HCT116 (cell line): Measurements from ENCODE around the gene CORO2B. TPM values are rescaled to one million over a fixed set of nuclear protein-coding genes. Genes with fewer than 3 reads are reported as not detected.

Experiments
- ATAC-seq: fragments of 200-7000 bp; cut with Tn5 transposase; 2 replicates; pipeline ENCODE4 v1.9.1; 2020; ENCODE audit warnings: mild to moderate bottlenecking, moderate library complexity
- BruUV-seq: library from RNA; stranded (reverse); fragments of 400-500 nt; replicated peaks from 2 replicates; lab custom pipeline; 2021; lab: Mats Ljungman, UMichigan
- CTCF ChIA-PET: fragments of 300-600 bp; sonication (Branson Sonifier 250); formaldehyde crosslinking; loops from one replicate; lab custom pipeline; 2021; ENCODE audit warnings: antibody characterized with exemption; lab: Charles Lee
- POLR2A ChIA-PET: fragments of 300-600, 350-600 bp; sonication (Branson Sonifier 250); formaldehyde crosslinking; loops from one replicate; lab custom pipeline; 2021; ENCODE audit warnings: antibody characterized with exemption; lab: Charles Lee
- RAD21 ChIA-PET, 2 experiments: fragments of 300-600 bp; sonication (Branson Sonifier 250); formaldehyde crosslinking; loops; one replicate each; lab custom pipeline; 2023; ENCODE audit warnings: low total read pairs in 2 of 2; ENCODE audit not compliant: uncharacterized antibody in 2 of 2, unreplicated experiment in 2 of 2, low non-redundant PET in 1 of 2; lab: Charles Lee
- DNase-seq: peaks from one replicate; pipeline ENCODE4 v3.0.0-alpha.2; 2010; ENCODE audit warnings: low read depth, low spot score
- H2AFZ ChIP-seq: fragments of 200-600 bp; shearing (Covaris generic), sonication (generic); 2 replicates; pipeline ENCODE4 v1.6.1; 2017; ENCODE audit warnings: low read depth, mixed run types, mixed read lengths, antibody characterized with exemption, low read length; ENCODE audit not compliant: poor library complexity, severe bottlenecking
- H3K27ac ChIP-seq: 2 replicates; pipeline ENCODE4 v1.5.1; 2012; ENCODE audit warnings: low read depth, low read length
- H3K27me3 ChIP-seq: fragments of 200-600 bp; sonication (generic); 2 replicates; pipeline ENCODE4 v1.6.1; 2016; ENCODE audit warnings: mixed run types, low read length, mixed read lengths; ENCODE audit not compliant: insufficient read depth
- H3K36me3 ChIP-seq, 2 experiments: fragments of 200-500 bp in 1 of 2; fragments of 200-600 bp in 1 of 2; sonication (Bioruptor generic) in 1 of 2; sonication (generic) in 1 of 2; 2 replicates each; pipeline versions ENCODE4 v1.5.1 to v1.6.1; 2014 to 2016; ENCODE audit warnings: low read length in 2 of 2, inconsistent platforms in 1 of 2, mixed read lengths in 1 of 2, mixed run types in 1 of 2; ENCODE audit not compliant: insufficient read depth in 2 of 2, control insufficient read depth in 1 of 2
- H3K4me1 ChIP-seq, 2 experiments: fragments of 200-600 bp in 1 of 2; sonication (generic) in 1 of 2; 2 replicates each; pipeline versions ENCODE4 v1.5.1 to v1.6.1; 2012 to 2017; ENCODE audit warnings: low read length in 2 of 2, inconsistent platforms in 1 of 2, mild to moderate bottlenecking in 1 of 2, mixed read lengths in 1 of 2, mixed run types in 1 of 2, moderate library complexity in 1 of 2; ENCODE audit not compliant: insufficient read depth in 2 of 2, control insufficient read depth in 1 of 2
- H3K4me2 ChIP-seq: fragments of 200-600 bp; sonication (generic); 2 replicates; pipeline ENCODE4 v1.6.1; 2017; ENCODE audit warnings: mixed run types, low read length, mixed read lengths
- H3K4me3 ChIP-seq, 2 experiments: fragments of 200-600 bp in 1 of 2; sonication (generic) in 1 of 2; replicated peaks in 1 of 2; 2 replicates each; pipeline ENCODE4 v1.5.1; 2011 to 2016; ENCODE audit warnings: low read length in 2 of 2, control low read depth in 1 of 2, low read depth in 1 of 2, mild to moderate bottlenecking in 1 of 2, mixed read lengths in 1 of 2, mixed run types in 1 of 2
- H3K79me2 ChIP-seq: fragments of 200-600 bp; sonication (generic); 2 replicates; pipeline ENCODE4 v1.6.1; 2017; ENCODE audit warnings: mild to moderate bottlenecking, mixed run types, low read length, moderate library complexity, mixed read lengths; ENCODE audit not compliant: insufficient read depth
- H3K9ac ChIP-seq: fragments of 200-600 bp; sonication (generic); 2 replicates; pipeline ENCODE4 v1.6.1; 2016; ENCODE audit warnings: low read length, mixed read lengths
- H3K9me2 ChIP-seq: fragments of 200-600 bp; sonication (generic), shearing (Covaris generic); 2 replicates; pipeline ENCODE4 v1.6.1; 2017; ENCODE audit warnings: mixed run types, mild to moderate bottlenecking, moderate library complexity; ENCODE audit not compliant: insufficient read depth
- H3K9me3 ChIP-seq, 2 experiments: fragments of 200-500 bp in 1 of 2; fragments of 200-600 bp in 1 of 2; sonication (Bioruptor generic) in 1 of 2; sonication (generic) in 1 of 2; 2 replicates each; pipeline ENCODE4 v1.6.1; 2014 to 2017; ENCODE audit warnings: low read length in 2 of 2, mixed read lengths in 2 of 2, inconsistent platforms in 1 of 2, low read depth in 1 of 2, mild to moderate bottlenecking in 1 of 2, mixed run types in 1 of 2, moderate library complexity in 1 of 2; ENCODE audit not compliant: control insufficient read depth in 1 of 2, insufficient read depth in 1 of 2
- H4K20me1 ChIP-seq: fragments of 200-600 bp; sonication (generic), shearing (Covaris generic); 2 replicates; pipeline ENCODE4 v1.6.1; 2017; ENCODE audit warnings: mixed run types, mild to moderate bottlenecking, moderate library complexity; ENCODE audit not compliant: insufficient read depth
- ATF3 ChIP-seq: IDR thresholded peaks from 2 replicates; pipeline ENCODE4 v1.6.1; 2012
- CEBPB ChIP-seq: IDR thresholded peaks from 2 replicates; pipeline ENCODE4 v1.6.1; 2012; ENCODE audit warnings: low read depth
- EZH2 ChIP-seq: fragments of 200-600 bp; sonication (generic); IDR thresholded peaks from 2 replicates; pipeline ENCODE4 v1.6.1; 2017; ENCODE audit warnings: antibody characterized with exemption, mixed run types
- EZH2phosphoT487 ChIP-seq: fragments of 200-600 bp; IDR thresholded peaks from 2 replicates; pipeline ENCODE4 v1.6.1; 2018; ENCODE audit warnings: antibody characterized with exemption, borderline replicate concordance
- POLR2AphosphoS5 ChIP-seq: IDR thresholded peaks from 2 replicates; pipeline ENCODE4 v1.6.1; 2011; ENCODE audit warnings: mild to moderate bottlenecking, low read depth, low read length, moderate library complexity
- RAD21 ChIP-seq: IDR thresholded peaks from 2 replicates; pipeline ENCODE4 v1.6.1; 2012; ENCODE audit warnings: low read depth, mild to moderate bottlenecking
- SP1 ChIP-seq: IDR thresholded peaks from 2 replicates; pipeline ENCODE4 v1.6.1; 2012; ENCODE audit warnings: low read depth
- SRF ChIP-seq: IDR thresholded peaks from 2 replicates; pipeline ENCODE4 v1.6.1; 2012; ENCODE audit warnings: low read depth
- TCF7L2 ChIP-seq: IDR thresholded peaks from 2 replicates; pipeline ENCODE4 v1.7.0; 2011; ENCODE audit warnings: borderline replicate concordance, inconsistent platforms; ENCODE audit not compliant: insufficient read depth, insufficient read length; ENCODE audit errors: extremely low read depth
- YY1 ChIP-seq: IDR thresholded peaks from 2 replicates; pipeline ENCODE4 v1.6.1; 2011; ENCODE audit warnings: low read length, low read depth, moderate library complexity, mild to moderate bottlenecking; ENCODE audit not compliant: insufficient replicate concordance; ENCODE audit errors: extremely low read depth
- ZBTB33 ChIP-seq: IDR thresholded peaks from 2 replicates; pipeline ENCODE4 v1.6.1; 2011; ENCODE audit warnings: mild to moderate bottlenecking, low read length, moderate library complexity; ENCODE audit not compliant: insufficient replicate concordance; ENCODE audit errors: extremely low read depth
- ZFX ChIP-seq: fragments of 450-650 bp; IDR thresholded peaks from 2 replicates; pipeline ENCODE4 v1.6.1; 2017
- ZNF274 ChIP-seq: fragments of 200-500 bp; sonication (Bioruptor generic); IDR thresholded peaks from 2 replicates; pipeline ENCODE4 v1.6.1; 2014; ENCODE audit warnings: mild to moderate bottlenecking, low read depth, low read length, inconsistent platforms
- intact Hi-C: fragments of 100-400 bp; cut with micrococcal nuclease; formaldehyde crosslinking; loops from 2 replicates; pipeline ENCODE4 v1.10.0; 2022
- total RNA-seq: library from RNA; stranded (reverse); gene quantifications from one replicate; pipeline ENCODE4 v1.2.1, GENCODE V29; 2021; ENCODE audit not compliant: unreplicated experiment
- TF ChIP-seq, protein P1 (sequence below): IDR thresholded peaks from 2 replicates; pipeline ENCODE4 v1.6.1; 2012

CORO2B gene
- total RNA-seq, 1 experiment from 2014 or later, result 2.8 TPM

- no peak overlapping the region for H3K27ac ChIP-seq
- H4K20me1 ChIP-seq, result no peaks in the 10 kb centered on the region
- peaks cover under 1% of the 10 kb centered on the region; the same call in 1 of the 2 replicates for H3K27me3 ChIP-seq
- DNase-seq, result no peak
- ChIA-PET POLR2A (no interaction called here), CTCF (no interaction called here), RAD21 (no interaction called here)
- intact Hi-C loops, result no loop called here
- H3K4me3 ChIP-seq, result no peak overlapping the region
- peaks cover 0 to 13% of the 10 kb centered on the region in 2 experiments; a peak in 1 of 4 replicates for H3K9me3 ChIP-seq
- no peaks in the 10 kb centered on the region; the same call in 1 of the 2 replicates for H3K9me2 ChIP-seq
- BruUV-seq, result no TSS peak
- H3K36me3 ChIP-seq, result no peaks in the 10 kb centered on the region
- H3K9ac ChIP-seq, result no peak overlapping the region
- ATAC-seq, result no peak
- no peak overlapping the region for H3K4me2 ChIP-seq
- 0 out of 4 replicates have a peak, but pooled peaks cover 0 to 6% of the 10 kb centered on the region in 2 experiments for H3K4me1 ChIP-seq
- TF ChIP-seq RAD21 (no peak), EZH2phosphoT487 (no peak)
- no peaks in the 10 kb centered on the region for H3K79me2 ChIP-seq
- H2AFZ ChIP-seq, result no peak overlapping the region
These were observed 35.4 kb upstream of the CORO2B start for GRCh38 chr15:68543165-68544008.

- no peak overlapping the region for H3K9ac ChIP-seq
- 0 out of 4 replicates have a peak, but pooled peaks cover 0 to 6% of the 10 kb centered on the region in 2 experiments for H3K4me1 ChIP-seq
- H3K27me3 ChIP-seq, result peaks cover 11% of the 10 kb centered on the region
- H3K9me3 ChIP-seq, result no peaks in the 10 kb centered on the region
- H3K4me2 ChIP-seq, result no peak overlapping the region
- no peaks in the 10 kb centered on the region for H3K9me2 ChIP-seq
- ChIA-PET POLR2A (no interaction called here), CTCF (interaction anchor here (1.1 to 1.3 kb wide), 2 partner anchors 127 to 240 kb away, joined by 4 to 6 read pairs; no protein-coding TSS in a partner anchor), RAD21 (no interaction called here)
- no peaks in the 10 kb centered on the region for H3K36me3 ChIP-seq
- no peak overlapping the region for H3K4me3 ChIP-seq
- no peaks in the 10 kb centered on the region for H3K79me2 ChIP-seq
- no peak for ATAC-seq
- H4K20me1 ChIP-seq, result no peaks in the 10 kb centered on the region
- H2AFZ ChIP-seq, result no peak overlapping the region
- intact Hi-C loops, result no loop called here
- H3K27ac ChIP-seq, result no peak overlapping the region
- DNase-seq, result no peak
- no TSS peak for BruUV-seq
- TF ChIP-seq ATF3, result no peak
- no peak for TF ChIP-seq ZBTB33
- TF ChIP-seq, protein P1, sequence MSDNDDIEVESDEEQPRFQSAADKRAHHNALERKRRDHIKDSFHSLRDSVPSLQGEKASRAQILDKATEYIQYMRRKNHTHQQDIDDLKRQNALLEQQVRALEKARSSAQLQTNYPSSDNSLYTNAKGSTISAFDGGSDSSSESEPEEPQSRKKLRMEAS, result no peak
- no peak for TF ChIP-seq CEBPB
- no peak for TF ChIP-seq POLR2AphosphoS5
- no peak for TF ChIP-seq RAD21
- no peak for TF ChIP-seq EZH2
- TF ChIP-seq ZFX, result no peak
- TF ChIP-seq YY1, result no peak
- no peak for TF ChIP-seq ZNF274
- TF ChIP-seq TCF7L2, result no peak
- TF ChIP-seq SRF, result no peak
- no peak for TF ChIP-seq SP1
- TF ChIP-seq, all 23 proteins: peak for 0
These were observed 32.5 kb upstream of the CORO2B start for GRCh38 chr15:68546318-68546717.
